Psoas muscle (tissue), 8 donors: ENCODE results near the gene KRTDAP. TPM values are rescaled to one million over a fixed set of nuclear protein-coding genes. Genes with fewer than 3 reads are reported as not detected.

ENCODE experiments used
- ATAC-seq, 4 donors: fragments of 200-7000 bp; cut with Tn5 transposase; one replicate each; pipeline ENCODE4 v1.9.1; 2020; ENCODE audit warnings: moderate library complexity in 3 of 4, mild to moderate bottlenecking in 2 of 4
- DNase-seq, 2 donors: peaks; one replicate each; pipeline ENCODE4 v3.0.0-alpha.2; 2020
- H3K27ac ChIP-seq: fragments of 200-600 bp; one replicate; pipeline ENCODE4 v1.8.0; 2022
- H3K27me3 ChIP-seq, 3 donors: fragments of 200-600 bp in 1 of 3; one replicate each; pipeline versions ENCODE4 v1.6.1 to v1.8.0; 2013 to 2022; ENCODE audit warnings: low read length in 2 of 3, mild to moderate bottlenecking in 2 of 3, moderate library complexity in 1 of 3; ENCODE audit not compliant: insufficient read depth in 3 of 3
- H3K36me3 ChIP-seq, 2 donors: fragments of 200-600 bp in 1 of 2; one replicate each; pipeline versions ENCODE4 v1.6.1 to v1.8.0; 2013 to 2022; ENCODE audit warnings: low read depth in 1 of 2, mild to moderate bottlenecking in 1 of 2, moderate library complexity in 1 of 2; ENCODE audit not compliant: insufficient read depth in 1 of 2
- H3K4me1 ChIP-seq: fragments of 200-600 bp; one replicate; pipeline ENCODE4 v1.8.0; 2022
- H3K4me3 ChIP-seq: fragments of 200-600 bp; one replicate; pipeline ENCODE4 v1.8.0; 2022; ENCODE audit warnings: mild to moderate bottlenecking
- H3K9me3 ChIP-seq: fragments of 200-600 bp; one replicate; pipeline ENCODE4 v1.8.0; 2022
- CTCF ChIP-seq: fragments of 200-600 bp; IDR thresholded peaks from one replicate; pipeline ENCODE4 v1.8.0; 2022; ENCODE audit warnings: antibody characterized with exemption
- WGBS, 3 donors: extraction: QIAGEN DNeasy Blood & Tissue Kit; methylation state at CpG; one replicate each; pipeline versions ENCODE4 v1.1.6 to v1.1.7; 2013; 5-methylcytosine and 5-hydroxymethylcytosine counted together
- intact Hi-C, 2 donors: fragments of 100-400 bp; cut with DNase I; formaldehyde crosslinking; loops; one replicate each; pipeline versions ENCODE4 v1.11.0 to v1.14.2; 2022
- polyA plus RNA-seq, 3 donors: library from polyadenylated mRNA; stranded (reverse); fragments of 200-250 nt; gene quantifications; one replicate each; pipeline ENCODE4 v1.2.3, GENCODE V29; 2013
- total RNA-seq, 4 donors: library from RNA; stranded (reverse); fragmentation: NEBNext Ultra II Directional in 2 of 4; extraction: Animal tissue kit (Norgen Biotek cat#: 25700) in 2 of 4; gene quantifications; one replicate each; pipeline versions ENCODE4 v1.2.1 to v1.2.4, GENCODE V29; 2021 to 2023
- donor health status: healthy with polysubstance abuse.
- donor health status: DM: no; HTN: no; CAD: no; lungs with moderate emphysema.
- donor health status: Bipolar disorder and iron deficiency.
- donor health status: healthy.
- donor health status: DM: yes; HTN: yes; CAD: no.
- donor health status: DM: no; HTN: no; CAD: no.
- donor health status: DM: no; HTN: no; CAD: no.
- donor health status: DM: yes; HTN: yes; CAD: no.

The KRTDAP gene
- total and polyA plus RNA-seq, 7 donors: not detected

- H3K27me3 ChIP-seq: peaks cover 0 to 73% (median 24%) of the 10 kb centered on the region in 3 donors
- WGBS, 3 donors: 68 to 76% (median 71%) methylated on average over 11 of the region's 11 CpGs
Observed at GRCh38 chr19:35507561-35507960, 17.3 kb upstream of the KRTDAP start.

GRCh38 chr19:35506011-35506410 is 15.7 kb upstream of the KRTDAP start:
- Histone ChIP-seq H3K36me3 (no peaks in the 10 kb centered on the region), H3K27me3 (peaks cover 0 to 57% (median 16%) of the 10 kb centered on the region in 3 donors), H3K27ac (no peak overlapping the region), H3K4me1 (peaks cover 4% of the 10 kb centered on the region), H3K9me3 (no peaks in the 10 kb centered on the region), H3K4me3 (no peak overlapping the region)
- ATAC-seq (no peak), DNase-seq (no peak)
- WGBS, 3 donors: 67 to 81% (median 72%) methylated on average over 7 of the region's 7 CpGs
- intact Hi-C loops: no loop called here
- TF ChIP-seq CTCF: no peak

More at GRCh38 chr19:35507561-35507960, 17.3 kb upstream of the KRTDAP start:
- Histone ChIP-seq H3K36me3 (no peaks in the 10 kb centered on the region), H3K4me3 (no peak overlapping the region), H3K4me1 (peaks cover 4% of the 10 kb centered on the region), H3K9me3 (no peaks in the 10 kb centered on the region), H3K27ac (no peak overlapping the region)
- TF ChIP-seq CTCF: no peak
- intact Hi-C loops: no loop called here
- ATAC-seq (no peak), DNase-seq (no peak)

- H3K36me3 ChIP-seq: no peaks in the 10 kb centered on the region
- H3K27me3 ChIP-seq: peaks cover 0 to 29% (median 9%) of the 10 kb centered on the region in 3 donors
- DNase-seq: no peak
- ATAC-seq: no peak
- TF ChIP-seq CTCF: no peak
- H3K4me3 ChIP-seq: no peak overlapping the region
- intact Hi-C loops: no loop called here
- H3K27ac ChIP-seq: no peak overlapping the region
- no peaks in the 10 kb centered on the region for H3K9me3 ChIP-seq
- WGBS, 3 donors: 70 to 82% (median 75%) methylated on average over 4 of the region's 4 CpGs
- no peaks in the 10 kb centered on the region for H3K4me1 ChIP-seq
Observed at GRCh38 chr19:35502751-35503150, 12.5 kb upstream of the KRTDAP start.

- no peak for TF ChIP-seq CTCF
- Histone ChIP-seq H3K9me3 (no peaks in the 10 kb centered on the region), H3K4me3 (no peak overlapping the region), H3K4me1 (no peaks in the 10 kb centered on the region), H3K27me3 (peaks cover 0 to 18% (median 9%) of the 10 kb centered on the region in 3 donors), H3K36me3 (no peaks in the 10 kb centered on the region), H3K27ac (no peak overlapping the region)
- 63 to 67% (median 65%) methylated on average over 15 of the region's 15 CpGs for WGBS, 3 donors
- intact Hi-C loops: no loop called here
- peak in 1 of 4 donors; percentile 25 for ATAC-seq
- no peak for DNase-seq
Observed at GRCh38 chr19:35501684-35502083, 11.4 kb upstream of the KRTDAP start.

- H3K36me3 ChIP-seq: no peaks in the 10 kb centered on the region
Observed at GRCh38 chr19:35500611-35501010, 10.3 kb upstream of the KRTDAP start.

More at GRCh38 chr19:35500611-35501010, 10.3 kb upstream of the KRTDAP start:
- no peak overlapping the region for H3K4me3 ChIP-seq
- H3K4me1 ChIP-seq: no peaks in the 10 kb centered on the region
- no peak for TF ChIP-seq CTCF
- DNase-seq: no peak
- WGBS, 3 donors: 82 to 86% (median 85%) methylated on average over 10 of the region's 10 CpGs
- H3K27me3 ChIP-seq: peaks cover 0 to 9% (median 7%) of the 10 kb centered on the region in 3 donors
- ATAC-seq: no peak
- H3K9me3 ChIP-seq: no peaks in the 10 kb centered on the region
- no peak overlapping the region for H3K27ac ChIP-seq
- intact Hi-C loops: no loop called here
